GM12865 (cell line): ENCODE measurements around the gene RHOT1.
"Not testable (repeated sequence)": the region's sequence is repeated elsewhere in the genome, so short reads cannot be mapped to it uniquely, and the experiment has no call there.

Experiments
- DNase-seq: peaks from one replicate; pipeline ENCODE4 v3.0.0; 2010; ENCODE audit warnings: low read depth
- H3K4me3 ChIP-seq: 2 replicates; pipeline ENCODE4 v1.5.1; 2011; ENCODE audit warnings: mild to moderate bottlenecking, low read depth, low read length, control low read depth
- CTCF ChIP-seq: IDR thresholded peaks from 2 replicates; pipeline ENCODE4 v1.5.1; 2011; ENCODE audit warnings: low read length, control low read depth, low read depth, inconsistent platforms; ENCODE audit not compliant: insufficient read depth; ENCODE audit errors: missing control alignments

The RHOT1 gene

GRCh38 chr17:32116937-32117336, 25.4 kb upstream of the RHOT1 start:
- TF ChIP-seq CTCF = no peak
- no peak for DNase-seq
- no peak overlapping the region for H3K4me3 ChIP-seq

GRCh38 chr17:32117399-32117798, 24.9 kb upstream of the RHOT1 start:
- DNase-seq = no peak
- H3K4me3 ChIP-seq = no peak overlapping the region

GRCh38 chr17:32118088-32118487, 24.2 kb upstream of the RHOT1 start:
- DNase-seq, H3K4me3 ChIP-seq: not testable (repeated sequence)

More at GRCh38 chr17:32117399-32117798, 24.9 kb upstream of the RHOT1 start:
- no peak for TF ChIP-seq CTCF

GRCh38 chr17:32118835-32119234, 23.5 kb upstream of the RHOT1 start:
- no peak overlapping the region for H3K4me3 ChIP-seq
- no peak for TF ChIP-seq CTCF
- DNase-seq = no peak

- no peak for DNase-seq
- no peak overlapping the region for H3K4me3 ChIP-seq
- TF ChIP-seq CTCF = no peak
These were observed 22.2 kb upstream of the RHOT1 start for GRCh38 chr17:32120141-32120540.

GRCh38 chr17:32120716-32121115, 21.6 kb upstream of the RHOT1 start:
- no peak overlapping the region for H3K4me3 ChIP-seq
- no peak for TF ChIP-seq CTCF
- DNase-seq = no peak

GRCh38 chr17:32123782-32124181, 18.5 kb upstream of the RHOT1 start:
- DNase-seq = no peak
- no peak overlapping the region for H3K4me3 ChIP-seq
- TF ChIP-seq CTCF = no peak
